GM21528 (cell line): Measurements from ENCODE around the gene MANF.

ENCODE experiments used
- ATAC-seq: cut with Tn5 transposase; IDR thresholded peaks from one replicate; pipeline ENCODE4 v1.9.1; 2021; ENCODE audit warnings: mild to moderate bottlenecking, moderate library complexity; ENCODE audit not compliant: unreplicated experiment, low FRiP score

Gene MANF

GRCh38 chr3:51422211-51422610 is 37.1 kb downstream of the MANF start:
- ATAC-seq, result no peak

- ATAC-seq, result no peak
Measured at GRCh38 chr3:51426921-51427320, 41.8 kb downstream of the MANF start.

- no peak for ATAC-seq
Measured at GRCh38 chr3:51429138-51429537, 44.0 kb downstream of the MANF start.

- ATAC-seq, result no peak
Measured at GRCh38 chr3:51434110-51434509, 49.0 kb downstream of the MANF start.

GRCh38 chr3:51434746-51435327 is 49.7 kb downstream of the MANF start:
- ATAC-seq, result no peak

GRCh38 chr3:51436998-51437639 is 52.0 kb downstream of the MANF start:
- no peak for ATAC-seq
